Embryonic facial prominence (tissue), 1 donor: Measurements from ENCODE around the gene EIF5.

Experiments
- DNase-seq: peaks from one replicate; pipeline ENCODE4 v3.0.0-alpha.2; 2016; ENCODE audit errors: extremely low spot score

The EIF5 gene

GRCh38 chr14:103310576-103311095 lies 23.4 kb upstream of the EIF5 start:
- no peak for DNase-seq

- DNase-seq = no peak
These were observed 22.7 kb upstream of the EIF5 start for GRCh38 chr14:103311171-103311997.

GRCh38 chr14:103312006-103312635 lies 21.9 kb upstream of the EIF5 start:
- DNase-seq = no peak

- DNase-seq = no peak
These were observed 20.3 kb upstream of the EIF5 start for GRCh38 chr14:103313704-103314103.

GRCh38 chr14:103314496-103315277 lies 19.4 kb upstream of the EIF5 start:
- no peak for DNase-seq

GRCh38 chr14:103315351-103315911 lies 18.6 kb upstream of the EIF5 start:
- DNase-seq = no peak

- DNase-seq = no peak
These were observed 18.1 kb upstream of the EIF5 start for GRCh38 chr14:103315941-103316340.

GRCh38 chr14:103316721-103317121 lies 17.3 kb upstream of the EIF5 start:
- DNase-seq = no peak

GRCh38 chr14:103317251-103317650 lies 16.8 kb upstream of the EIF5 start:
- DNase-seq = no peak

GRCh38 chr14:103317976-103318580 lies 16.0 kb upstream of the EIF5 start:
- no peak for DNase-seq

GRCh38 chr14:103318750-103319419 lies 15.2 kb upstream of the EIF5 start:
- no peak for DNase-seq

- DNase-seq = no peak
These were observed 14.6 kb upstream of the EIF5 start for GRCh38 chr14:103319422-103319821.

GRCh38 chr14:103326078-103326477 lies 8.0 kb upstream of the EIF5 start:
- DNase-seq = no peak

- no peak for DNase-seq
These were observed 5.1 kb upstream of the EIF5 start for GRCh38 chr14:103328941-103329340.

GRCh38 chr14:103329401-103330347 lies 4.4 kb upstream of the EIF5 start:
- DNase-seq = no peak

GRCh38 chr14:103330536-103330935 lies 3.5 kb upstream of the EIF5 start:
- no peak for DNase-seq

GRCh38 chr14:103332143-103332919 lies 1.7 kb upstream of the EIF5 start:
- DNase-seq = no peak

GRCh38 chr14:103334644-103335622 lies 896 bp downstream of the EIF5 start:
- peak; percentile 29 for DNase-seq
